NCI-H226 (cell line): Measurements from ENCODE around the gene EDNRB.
"Not testable (repeated sequence)": the region's sequence is repeated elsewhere in the genome, so short reads cannot be mapped to it uniquely, and the experiment has no call there.

Source experiments
- DNase-seq: peaks from one replicate; pipeline ENCODE4 v3.0.0-alpha.2; 2015

Gene EDNRB

GRCh38 chr13:77918391-77919245 lies at the start of gene EDNRB:
Gene EDNRB, minus strand, starts transcription at chr13:77918831. Its CDS starts 258 bp downstream, at chr13:77918573.
- DNase-seq = no peak

GRCh38 chr13:77966671-77967070 lies 48.0 kb upstream of the EDNRB start:
- no peak for DNase-seq

- no peak for DNase-seq
Measured at GRCh38 chr13:77952737-77953136, 34.1 kb upstream of the EDNRB start.

GRCh38 chr13:77952276-77952675 lies 33.6 kb upstream of the EDNRB start:
- DNase-seq = no peak

- DNase-seq = no peak
Measured at GRCh38 chr13:77946522-77946921, 27.9 kb upstream of the EDNRB start.

GRCh38 chr13:77935063-77935462 lies 16.4 kb upstream of the EDNRB start:
- DNase-seq = not testable (repeated sequence)

GRCh38 chr13:77930430-77930829 lies 11.8 kb upstream of the EDNRB start:
- no peak for DNase-seq

GRCh38 chr13:77928909-77929308 lies 10.3 kb upstream of the EDNRB start:
- no peak for DNase-seq

GRCh38 chr13:77925616-77926015 lies 7.0 kb upstream of the EDNRB start:
- DNase-seq = no peak

- DNase-seq = no peak
Measured at GRCh38 chr13:77919921-77920294, 1.3 kb upstream of the EDNRB start.

GRCh38 chr13:77919246-77919920 lies 752 bp upstream of the EDNRB start:
- no peak for DNase-seq

- DNase-seq = no peak
Measured at GRCh38 chr13:77916488-77916887, 2.1 kb downstream of the EDNRB start.

GRCh38 chr13:77915686-77916085 lies 2.9 kb downstream of the EDNRB start:
- no peak for DNase-seq

- DNase-seq = no peak
Measured at GRCh38 chr13:77913003-77913402, 5.6 kb downstream of the EDNRB start.

- DNase-seq = no peak
Measured at GRCh38 chr13:77911751-77912150, 6.9 kb downstream of the EDNRB start.

GRCh38 chr13:77909827-77910226 lies 8.8 kb downstream of the EDNRB start:
- DNase-seq = no peak

- no peak for DNase-seq
Measured at GRCh38 chr13:77908531-77908930, 10.1 kb downstream of the EDNRB start.

GRCh38 chr13:77907666-77908341 lies 10.8 kb downstream of the EDNRB start:
- DNase-seq = no peak

- DNase-seq = no peak
Measured at GRCh38 chr13:77904031-77904430, 14.6 kb downstream of the EDNRB start.

- DNase-seq = no peak
Measured at GRCh38 chr13:77903435-77903834, 15.2 kb downstream of the EDNRB start.

GRCh38 chr13:77902319-77902963 lies 16.2 kb downstream of the EDNRB start:
- DNase-seq = no peak

- DNase-seq = no peak
Measured at GRCh38 chr13:77898097-77898496, 20.5 kb downstream of the EDNRB start.

GRCh38 chr13:77896977-77897376 lies 21.7 kb downstream of the EDNRB start:
- no peak for DNase-seq
